Erythroblast (primary cell): ENCODE results near the gene CBR3.

Source experiments
- GATA1 ChIP-seq: IDR thresholded peaks from 2 replicates; pipeline ENCODE4 v1.6.1; 2011; ENCODE audit warnings: low read depth, mild to moderate bottlenecking, control low read depth, low read length, moderate library complexity
- POLR2A ChIP-seq: IDR thresholded peaks from 2 replicates; pipeline ENCODE4 v1.6.1; 2011; ENCODE audit warnings: mild to moderate bottlenecking, low read length

GRCh38 chr21:36115138-36115730, 19.6 kb upstream of the CBR3 start:
- TF ChIP-seq POLR2A (no peak), GATA1 (no peak)
